Endodermal cell (in vitro differentiated cells): ENCODE data around the gene NUDT9. TPM values are rescaled to one million over a fixed set of nuclear protein-coding genes. Genes with fewer than 3 reads are reported as not detected.
"Not testable (repeated sequence)": the region's sequence is repeated elsewhere in the genome, so short reads cannot be mapped to it uniquely, and the experiment has no call there.

Experiments
- DNase-seq: peaks from one replicate; pipeline ENCODE4 v3.0.0-alpha.2; 2017
- H3K27ac ChIP-seq: 2 replicates; pipeline ENCODE4 v1.5.1; 2013; ENCODE audit warnings: mild to moderate bottlenecking, low read depth, low read length, moderate library complexity
- H3K27me3 ChIP-seq: 2 replicates; pipeline ENCODE4 v1.6.1; 2013; ENCODE audit warnings: mild to moderate bottlenecking, low read length, moderate library complexity; ENCODE audit not compliant: insufficient read depth, control insufficient read depth, poor library complexity, severe bottlenecking
- H3K36me3 ChIP-seq: 2 replicates; pipeline ENCODE4 v1.7.0; 2013; ENCODE audit warnings: mild to moderate bottlenecking, low read length, moderate library complexity; ENCODE audit not compliant: control insufficient read depth, insufficient read depth
- H3K4me1 ChIP-seq: one replicate; pipeline ENCODE4 v1.7.0; 2013; ENCODE audit warnings: low read length; ENCODE audit not compliant: control insufficient read depth, insufficient read depth
- H3K4me3 ChIP-seq: 2 replicates; pipeline ENCODE4 v1.5.1; 2013; ENCODE audit warnings: mild to moderate bottlenecking, low read length, moderate library complexity
- H3K9ac ChIP-seq: 2 replicates; pipeline ENCODE4 v1.6.1; 2013; ENCODE audit warnings: mild to moderate bottlenecking, low read length, moderate library complexity; ENCODE audit not compliant: poor library complexity, severe bottlenecking; ENCODE audit errors: extremely low read depth
- H3K9me3 ChIP-seq: 2 replicates; pipeline ENCODE4 v1.6.1; 2013; ENCODE audit warnings: mild to moderate bottlenecking, low read length, moderate library complexity; ENCODE audit not compliant: control insufficient read depth
- H3K27ac Mint-ChIP-seq: 2 replicates; pipeline ENCODE4 v1.8.0; 2020; ENCODE audit warnings: mixed read lengths
- H3K27me3 Mint-ChIP-seq: 2 replicates; pipeline ENCODE4 v1.8.0; 2021; ENCODE audit warnings: mild to moderate bottlenecking, mixed read lengths; ENCODE audit not compliant: insufficient read depth
- H3K36me3 Mint-ChIP-seq: 2 replicates; pipeline ENCODE4 v1.8.0; 2020; ENCODE audit warnings: low read depth, mixed read lengths
- H3K4me1 Mint-ChIP-seq: 2 replicates; pipeline ENCODE4 v1.8.0; 2020; ENCODE audit warnings: mixed read lengths
- H3K4me3 Mint-ChIP-seq: 2 replicates; pipeline ENCODE4 v1.8.0; 2020; ENCODE audit warnings: mild to moderate bottlenecking, moderate library complexity, mixed read lengths
- H3K9me3 Mint-ChIP-seq: 2 replicates; pipeline ENCODE4 v1.8.0; 2020; ENCODE audit warnings: mild to moderate bottlenecking, mixed read lengths
- CTCF ChIP-seq: fragments of 200-600 bp; sonication (generic); conservative IDR thresholded peaks from 2 replicates; pipeline ENCODE4 v1.5.0; 2021; ENCODE audit warnings: antibody characterized with exemption, mild to moderate bottlenecking
- WGBS, 2 experiments: methylation state at CpG; one replicate each; pipeline versions ENCODE4 v1.1.5 to v1.1.7; 2013; ENCODE audit warnings: missing lambda C conversion rate in 2 of 2, mixed read lengths in 1 of 2; ENCODE audit not compliant: insufficient coverage in 1 of 2, insufficient read length in 1 of 2; 5-methylcytosine and 5-hydroxymethylcytosine counted together
- total RNA-seq, 2 donors: library from RNA; stranded (reverse); fragmentation: NEBNext Ultra II Directional in 1 of 2; extraction: Animal tissue kit (Norgen Biotek cat#: 25700) in 1 of 2; gene quantifications; 2 replicates in 1 of 2; 3 replicates in 1 of 2; pipeline ENCODE4 v1.2.1, GENCODE V29; 2021

NUDT9 gene
- total RNA-seq, 2 donors from 2014 or later, result 23.2 to 28.6 TPM

GRCh38 chr4:87391576-87392054 lies 30.8 kb upstream of the NUDT9 start:
- TF ChIP-seq CTCF, result peak; percentile 0
- Histone ChIP-seq H3K9ac (peak overlapping the region; percentile 77), H3K36me3 (no peaks in the 10 kb centered on the region), H3K27me3 (no peaks in the 10 kb centered on the region), H3K4me1 (no peaks in the 10 kb centered on the region), H3K4me3 (peak overlapping the region; percentile 100), H3K27ac (peak overlapping the region; percentile 76), H3K9me3 (peaks cover 7% of the 10 kb centered on the region)
- no peak for DNase-seq
- peaks cover 24% of the 10 kb centered on the region for H3K36me3 Mint-ChIP-seq
- peak overlapping the region; percentile 84 for H3K4me3 Mint-ChIP-seq
- no peaks in the 10 kb centered on the region for H3K27me3 Mint-ChIP-seq
- WGBS, 2 experiments, result 58 to 61% methylated on average over 11 to 16 of the region's 16 CpGs
- peaks cover 3% of the 10 kb centered on the region for H3K4me1 Mint-ChIP-seq
- H3K27ac Mint-ChIP-seq, result peak overlapping the region; percentile 96
- peaks cover 21% of the 10 kb centered on the region for H3K9me3 Mint-ChIP-seq

- Mint-ChIP-seq H3K27ac (no peak overlapping the region), H3K36me3 (peaks cover 19% of the 10 kb centered on the region), H3K4me1 (peaks cover 3% of the 10 kb centered on the region), H3K9me3 (peaks cover 17% of the 10 kb centered on the region), H3K27me3 (no peaks in the 10 kb centered on the region), H3K4me3 (no peak overlapping the region)
- TF ChIP-seq CTCF, result no peak
- no peak for DNase-seq
- Histone ChIP-seq H3K9me3 (peaks cover 7% of the 10 kb centered on the region), H3K27ac (no peak overlapping the region), H3K4me3 (no peak overlapping the region), H3K27me3 (no peaks in the 10 kb centered on the region), H3K36me3 (no peaks in the 10 kb centered on the region), H3K9ac (no peak overlapping the region), H3K4me1 (no peaks in the 10 kb centered on the region)
- 100% methylated on average over 3 of the region's 3 CpGs; no CpG with 5 or more reads in 1 of the 2 experiments for WGBS, 2 experiments
Measured at GRCh38 chr4:87392183-87392582, 30.2 kb upstream of the NUDT9 start.

- not testable (repeated sequence) for H3K27ac Mint-ChIP-seq, H3K4me3 Mint-ChIP-seq, H3K9me3 ChIP-seq, H3K9me3 Mint-ChIP-seq, H3K27me3 ChIP-seq, H3K4me1 Mint-ChIP-seq, H3K9ac ChIP-seq, H3K36me3 Mint-ChIP-seq, H3K36me3 ChIP-seq, H3K27me3 Mint-ChIP-seq, H3K4me1 ChIP-seq, H3K27ac ChIP-seq, DNase-seq, H3K4me3 ChIP-seq
- WGBS, 2 experiments, result 96 to 99% methylated on average over 16 to 23 of the region's 23 CpGs
Measured at GRCh38 chr4:87395073-87395472, 27.3 kb upstream of the NUDT9 start.

- H3K27ac ChIP-seq, DNase-seq, H3K9me3 ChIP-seq, H3K4me1 ChIP-seq, H3K36me3 ChIP-seq, H3K36me3 Mint-ChIP-seq, H3K4me3 Mint-ChIP-seq, H3K9ac ChIP-seq, H3K27me3 ChIP-seq, H3K9me3 Mint-ChIP-seq, H3K27ac Mint-ChIP-seq, H3K4me3 ChIP-seq, H3K27me3 Mint-ChIP-seq, H3K4me1 Mint-ChIP-seq: not testable (repeated sequence)
- 93% methylated on average over 20 of the region's 20 CpGs; no CpG with 5 or more reads in 1 of the 2 experiments for WGBS, 2 experiments
Measured at GRCh38 chr4:87395851-87396250, 26.5 kb upstream of the NUDT9 start.
